ENCODE data around the gene ARHGAP45. TPM values are rescaled to one million over a fixed set of nuclear protein-coding genes. Genes with fewer than 3 reads are reported as not detected.

The ARHGAP45 gene
- total RNA-seq, 2 experiments from 2014 or later = 113 to 122 TPM

DNA sequence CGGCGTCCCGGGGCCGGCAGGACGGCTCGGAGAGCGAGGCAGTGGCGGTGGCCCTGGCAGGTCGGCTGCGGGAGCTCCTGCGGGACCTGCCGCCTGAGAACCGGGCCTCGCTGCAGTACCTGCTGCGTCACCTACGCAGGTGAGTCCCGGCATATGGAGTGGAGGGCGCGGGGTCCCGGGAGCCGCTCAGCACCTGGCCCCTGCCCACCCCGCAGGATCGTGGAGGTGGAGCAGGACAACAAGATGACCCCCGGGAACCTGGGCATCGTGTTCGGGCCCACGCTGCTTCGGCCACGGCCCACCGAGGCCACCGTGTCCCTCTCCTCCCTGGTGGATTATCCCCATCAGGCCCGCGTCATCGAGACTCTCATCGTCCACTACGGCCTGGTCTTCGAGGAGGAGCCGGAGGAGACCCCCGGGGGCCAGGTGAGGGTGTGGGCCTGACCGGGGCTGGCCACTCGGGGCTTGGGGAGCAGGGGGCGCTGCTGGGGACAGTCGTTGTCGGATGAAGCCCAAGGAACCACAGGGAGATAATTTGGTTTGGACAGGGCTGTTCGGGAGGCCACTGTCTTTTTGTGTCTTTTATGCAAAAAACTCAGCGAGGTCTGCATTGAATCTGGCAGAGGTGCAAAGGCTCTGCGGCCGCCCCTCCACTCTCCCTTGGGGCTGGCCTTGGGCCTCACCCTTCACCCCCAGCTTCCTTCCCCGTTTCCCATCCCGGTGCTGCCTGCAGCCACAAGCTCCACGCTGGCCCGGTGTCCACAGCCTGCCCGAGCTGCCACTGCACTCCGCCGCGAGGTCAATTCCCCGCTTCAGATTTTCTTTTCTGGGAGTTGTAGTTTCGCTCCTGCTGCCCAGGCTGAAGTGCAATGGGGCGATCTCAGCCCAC, 16.2 kb downstream of the ARHGAP45 start:
- Mint-ChIP-seq H3K27ac (no peak overlapping the region), H3K36me3 (peaks cover 48% of the 10 kb centered on the region), H3K4me3 (no peak overlapping the region), H3K9me3 (no peaks in the 10 kb centered on the region), H3K4me1 (peaks cover 34% of the 10 kb centered on the region), H3K27me3 (peaks cover 4% of the 10 kb centered on the region)
- DNase-seq = no peak

DNA sequence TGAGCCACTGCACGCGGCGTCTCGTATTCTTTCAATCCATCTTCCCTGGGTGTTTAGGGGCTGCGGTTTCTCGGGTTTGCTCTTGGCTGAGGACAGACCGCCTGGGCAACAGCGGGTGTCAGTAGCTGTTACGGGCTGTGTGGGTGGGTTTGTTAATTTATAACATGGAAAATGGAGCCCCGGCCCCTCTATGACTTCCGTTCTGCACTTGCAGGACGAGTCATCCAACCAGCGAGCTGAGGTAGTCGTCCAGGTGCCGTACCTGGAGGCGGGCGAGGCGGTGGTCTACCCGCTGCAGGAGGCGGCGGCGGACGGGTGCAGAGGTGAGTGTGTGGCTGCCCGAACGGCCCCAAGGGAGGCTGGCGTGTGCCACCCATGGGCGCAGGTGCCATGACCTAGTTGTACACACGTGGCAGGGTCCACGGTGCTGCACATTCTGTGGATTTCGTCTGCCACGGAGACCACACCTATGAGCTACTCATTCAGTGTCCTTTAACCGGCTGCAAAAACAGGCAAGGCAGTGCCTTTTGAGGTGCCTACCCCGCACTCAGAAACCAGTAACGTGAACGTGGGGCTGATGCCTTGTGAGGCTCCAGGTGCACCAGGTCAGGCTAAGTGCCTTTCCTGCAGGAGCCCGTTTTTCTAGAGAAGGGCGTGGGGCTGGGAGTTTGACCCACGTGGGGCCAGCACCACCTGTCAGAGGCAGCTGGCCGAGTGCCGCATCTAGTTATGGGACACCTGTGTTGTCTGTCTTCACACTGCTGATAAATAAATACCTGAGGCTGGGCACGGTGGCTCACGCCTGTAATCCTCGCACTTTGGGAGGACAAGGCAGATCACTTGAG, 17.3 kb downstream of the ARHGAP45 start:
- peaks cover 4% of the 10 kb centered on the region for H3K27me3 Mint-ChIP-seq
- no peaks in the 10 kb centered on the region for H3K9me3 Mint-ChIP-seq
- peak overlapping the region; percentile 77 for H3K27ac Mint-ChIP-seq
- peak; percentile 54 for DNase-seq
- H3K36me3 Mint-ChIP-seq = peaks cover 53% of the 10 kb centered on the region
- H3K4me1 Mint-ChIP-seq = peaks cover 40% of the 10 kb centered on the region
- no peak overlapping the region for H3K4me3 Mint-ChIP-seq

DNA sequence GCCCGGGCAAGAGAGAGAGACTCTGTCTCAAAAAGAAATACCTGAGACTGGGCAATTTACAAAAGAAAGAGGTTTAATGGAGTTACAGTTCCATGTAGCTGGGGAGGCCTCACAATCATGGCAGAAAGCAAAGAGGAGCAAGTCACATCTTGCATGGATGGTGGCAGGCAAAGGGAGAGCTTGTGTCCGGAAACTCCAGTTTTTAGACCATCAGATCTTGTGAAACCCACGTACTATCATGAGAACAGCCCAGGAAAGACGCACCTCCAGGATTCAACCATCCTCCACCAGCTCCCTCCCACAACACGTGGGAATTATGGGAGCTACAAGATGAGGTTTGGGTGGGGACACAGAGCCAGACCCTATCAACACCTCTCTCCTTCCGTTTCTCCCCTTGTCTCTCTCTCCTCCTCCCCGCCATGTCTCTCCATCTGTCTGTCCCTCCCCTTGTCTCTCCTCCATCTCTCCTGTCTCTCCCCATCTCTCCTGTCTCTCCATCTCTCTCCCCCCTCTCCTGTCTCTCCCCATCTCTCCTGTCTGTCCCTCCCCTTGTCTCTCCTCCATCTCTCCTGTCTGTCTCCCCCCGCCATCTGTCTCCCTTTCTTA, 18.2 kb downstream of the ARHGAP45 start:
- Mint-ChIP-seq H3K27ac (peak overlapping the region; percentile 77), H3K9me3 (no peaks in the 10 kb centered on the region), H3K36me3 (peaks cover 48% of the 10 kb centered on the region), H3K4me3 (no peak overlapping the region), H3K27me3 (peaks cover 4% of the 10 kb centered on the region), H3K4me1 (peaks cover 38% of the 10 kb centered on the region)
- DNase-seq = no peak

DNA sequence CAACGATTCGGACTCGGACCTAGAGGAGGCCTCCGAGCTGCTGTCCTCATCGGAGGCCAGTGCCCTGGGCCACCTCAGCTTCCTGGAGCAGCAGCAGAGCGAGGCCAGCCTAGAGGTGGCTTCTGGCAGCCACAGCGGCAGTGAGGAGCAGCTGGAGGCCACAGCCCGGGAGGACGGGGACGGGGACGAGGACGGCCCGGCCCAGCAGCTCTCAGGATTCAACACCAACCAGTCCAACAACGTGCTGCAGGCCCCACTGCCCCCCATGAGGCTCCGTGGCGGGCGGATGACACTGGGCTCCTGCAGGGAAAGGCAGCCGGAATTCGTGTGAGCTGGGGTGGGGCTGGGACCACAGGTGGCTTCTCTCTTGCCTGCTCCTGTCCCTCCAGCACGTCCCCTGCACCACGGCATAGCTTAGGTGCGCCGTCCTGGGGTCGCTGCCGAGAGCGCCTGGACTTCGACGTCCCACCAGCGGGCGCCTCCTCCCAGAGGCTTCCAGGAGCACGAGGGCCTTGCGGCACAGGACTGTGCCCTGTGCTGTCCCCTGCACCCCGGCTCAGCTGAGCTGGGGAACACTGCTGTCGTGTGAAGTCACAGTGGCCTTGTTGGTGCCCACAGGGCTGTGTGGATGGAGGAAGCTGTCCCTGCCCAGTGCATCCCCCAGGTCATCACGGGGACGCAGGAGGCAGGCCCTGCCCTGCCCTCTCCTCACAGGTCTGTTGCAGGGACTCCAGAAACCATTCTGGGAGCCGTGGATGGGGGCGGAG, 18.9 kb downstream of the ARHGAP45 start:
- Mint-ChIP-seq H3K4me1 (peaks cover 40% of the 10 kb centered on the region), H3K4me3 (no peak overlapping the region), H3K27ac (peak overlapping the region; percentile 58), H3K36me3 (peaks cover 48% of the 10 kb centered on the region), H3K9me3 (no peaks in the 10 kb centered on the region), H3K27me3 (peaks cover 4% of the 10 kb centered on the region)
- DNase-seq = no peak

DNA sequence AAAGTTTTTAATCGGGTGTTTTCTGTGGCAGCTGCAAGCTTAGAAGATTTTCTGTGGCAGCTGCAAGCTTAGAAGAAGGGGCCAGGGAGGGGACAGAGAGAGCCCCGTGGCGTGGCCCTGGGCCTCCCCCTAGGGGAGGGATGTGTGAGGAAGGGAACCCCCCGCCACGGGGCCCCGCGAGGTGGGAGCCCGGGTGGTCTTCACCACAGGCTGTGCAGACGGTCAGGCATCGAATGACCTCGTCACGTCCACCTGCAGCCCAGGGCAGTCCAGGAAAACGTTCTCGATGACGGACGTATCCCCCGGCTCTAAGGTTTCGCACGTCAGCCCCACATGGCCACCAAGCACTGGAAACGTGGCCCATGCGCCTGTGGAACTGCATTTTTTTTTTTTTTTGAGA, 19.6 kb downstream of the ARHGAP45 start:
- H3K9me3 Mint-ChIP-seq = no peaks in the 10 kb centered on the region
- H3K36me3 Mint-ChIP-seq = peaks cover 46% of the 10 kb centered on the region
- H3K27ac Mint-ChIP-seq = peak overlapping the region; percentile 58
- peaks cover 4% of the 10 kb centered on the region for H3K27me3 Mint-ChIP-seq
- H3K4me1 Mint-ChIP-seq = peaks cover 43% of the 10 kb centered on the region
- H3K4me3 Mint-ChIP-seq = no peak overlapping the region
- DNase-seq = no peak

DNA sequence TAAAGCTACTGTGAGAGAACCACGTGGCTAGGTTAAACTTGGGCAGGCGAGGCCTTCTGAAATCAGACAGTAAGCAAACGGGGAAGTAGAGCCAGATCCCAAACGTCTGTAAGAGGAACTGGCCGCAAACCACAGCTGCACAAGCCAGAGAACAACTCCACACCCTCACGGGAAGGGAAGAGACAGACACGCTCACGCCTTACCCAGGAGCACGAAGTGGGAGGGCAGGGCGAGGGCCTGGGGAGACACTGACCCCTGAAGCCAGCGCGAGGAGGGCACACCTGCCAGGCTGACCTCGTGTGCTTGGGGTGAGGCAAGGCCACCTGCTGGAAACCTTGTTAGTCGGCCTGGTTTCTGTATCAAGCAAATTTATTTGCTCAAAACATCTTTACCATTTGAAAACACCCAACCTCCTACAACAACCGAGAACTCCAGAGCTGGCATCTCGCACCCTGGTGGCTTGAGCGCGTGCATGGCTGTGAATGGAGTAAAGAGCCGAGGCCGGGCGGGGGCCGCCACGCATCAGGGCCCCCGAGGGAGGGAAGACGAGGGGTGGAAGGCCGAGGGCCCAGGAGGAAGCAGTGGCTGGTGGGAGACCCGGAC, 20.9 kb downstream of the ARHGAP45 start:
- peaks cover 4% of the 10 kb centered on the region for H3K27me3 Mint-ChIP-seq
- H3K36me3 Mint-ChIP-seq = peaks cover 44% of the 10 kb centered on the region
- H3K4me3 Mint-ChIP-seq = peak overlapping the region; percentile 54
- H3K27ac Mint-ChIP-seq = peak overlapping the region; percentile 96
- no peaks in the 10 kb centered on the region for H3K9me3 Mint-ChIP-seq
- peaks cover 43% of the 10 kb centered on the region for H3K4me1 Mint-ChIP-seq
- DNase-seq = no peak

DNA sequence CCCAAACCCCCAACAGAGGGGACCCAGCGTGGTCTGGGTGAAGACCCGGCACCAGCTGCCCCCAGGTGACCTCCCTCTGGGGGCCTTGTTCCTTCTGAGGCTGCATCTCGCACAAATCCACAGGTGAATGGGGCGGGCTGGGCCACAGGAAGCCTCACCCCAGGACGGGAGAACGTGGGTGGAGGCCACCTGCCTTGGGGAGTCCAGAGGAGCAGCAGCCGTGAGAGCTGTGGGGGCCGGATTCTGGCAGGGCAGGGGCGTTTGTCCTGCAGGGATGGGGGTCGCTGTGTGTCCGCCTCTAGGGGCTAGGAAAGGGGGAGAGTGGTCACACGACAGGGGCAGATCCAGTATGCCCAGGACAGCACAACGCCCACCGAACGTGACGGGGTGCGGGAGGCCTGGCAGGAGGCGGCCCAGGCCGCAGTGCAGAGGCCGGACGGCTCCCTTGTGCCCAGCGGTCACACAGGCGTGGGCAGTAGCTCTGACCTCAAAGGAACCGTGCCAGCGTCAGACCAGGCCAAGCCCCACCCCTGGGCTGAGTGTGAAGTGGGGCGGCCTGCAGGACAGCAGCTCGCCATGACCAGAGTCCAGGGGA, 21.5 kb downstream of the ARHGAP45 start:
- Mint-ChIP-seq H3K9me3 (no peaks in the 10 kb centered on the region), H3K27ac (peak overlapping the region; percentile 96), H3K4me1 (peaks cover 44% of the 10 kb centered on the region), H3K27me3 (peaks cover 4% of the 10 kb centered on the region), H3K36me3 (peaks cover 49% of the 10 kb centered on the region), H3K4me3 (peak overlapping the region; percentile 29)
- DNase-seq = no peak

DNA sequence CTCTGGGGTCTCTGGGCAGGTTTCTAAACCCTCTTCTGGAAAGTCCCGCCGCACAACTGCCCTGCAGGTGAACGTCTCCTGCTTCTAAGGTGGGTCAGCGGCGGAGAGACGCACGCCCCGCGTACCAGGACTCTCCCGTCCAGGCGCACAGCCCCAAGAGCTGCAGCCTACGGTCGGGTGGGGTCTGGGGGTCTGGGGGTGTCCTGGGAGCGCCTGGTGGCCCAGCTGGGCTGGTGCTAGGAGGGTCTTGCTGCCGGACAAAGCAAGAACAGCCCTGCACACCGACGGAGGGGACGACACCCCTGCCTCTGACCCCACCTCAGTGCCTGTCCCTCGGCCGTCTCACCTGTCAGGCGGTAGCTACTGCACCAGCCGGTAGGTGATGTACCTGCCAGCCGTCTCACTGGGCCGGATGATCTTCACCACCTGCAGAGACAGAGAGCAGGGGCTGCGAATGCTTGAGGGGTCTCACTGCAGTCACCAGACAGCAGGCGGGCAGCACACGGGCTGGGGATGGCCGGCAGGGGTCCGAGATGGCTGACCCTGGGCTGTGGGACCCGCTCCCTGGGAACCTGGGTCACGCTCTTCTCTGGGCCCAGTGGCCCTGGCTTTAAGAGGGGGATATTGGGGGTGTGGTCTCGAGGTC, 22.3 kb downstream of the ARHGAP45 start:
- Mint-ChIP-seq H3K27me3 (peaks cover 4% of the 10 kb centered on the region), H3K27ac (peak overlapping the region; percentile 51), H3K36me3 (peaks cover 49% of the 10 kb centered on the region), H3K4me1 (peaks cover 44% of the 10 kb centered on the region), H3K4me3 (peak overlapping the region; percentile 4), H3K9me3 (no peaks in the 10 kb centered on the region)
- DNase-seq = no peak

DNA sequence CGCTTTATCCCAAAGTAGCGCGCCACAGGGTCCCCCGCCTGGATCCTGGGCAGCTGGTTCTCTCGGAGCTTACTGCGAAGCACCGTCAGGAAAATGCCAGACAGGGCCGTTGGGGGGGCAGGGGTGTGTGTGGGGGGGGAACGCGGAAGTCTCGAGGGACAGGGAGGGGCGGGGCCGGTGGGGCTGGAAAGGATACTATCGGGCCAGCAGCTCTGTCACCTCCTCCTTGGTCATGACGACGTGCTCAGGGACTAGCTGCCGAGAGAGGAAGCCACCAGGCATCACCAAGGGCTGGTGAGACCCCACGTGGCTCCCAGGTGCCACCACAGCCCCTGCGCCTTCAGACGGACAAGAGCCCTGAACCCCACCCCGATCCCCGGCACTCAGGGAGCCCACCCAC, 22.9 kb downstream of the ARHGAP45 start:
- peaks cover 47% of the 10 kb centered on the region for H3K36me3 Mint-ChIP-seq
- no peaks in the 10 kb centered on the region for H3K9me3 Mint-ChIP-seq
- no peak overlapping the region for H3K27ac Mint-ChIP-seq
- peaks cover 41% of the 10 kb centered on the region for H3K4me1 Mint-ChIP-seq
- H3K4me3 Mint-ChIP-seq = no peak overlapping the region
- peaks cover 4% of the 10 kb centered on the region for H3K27me3 Mint-ChIP-seq
- DNase-seq = peak; percentile 68

DNA sequence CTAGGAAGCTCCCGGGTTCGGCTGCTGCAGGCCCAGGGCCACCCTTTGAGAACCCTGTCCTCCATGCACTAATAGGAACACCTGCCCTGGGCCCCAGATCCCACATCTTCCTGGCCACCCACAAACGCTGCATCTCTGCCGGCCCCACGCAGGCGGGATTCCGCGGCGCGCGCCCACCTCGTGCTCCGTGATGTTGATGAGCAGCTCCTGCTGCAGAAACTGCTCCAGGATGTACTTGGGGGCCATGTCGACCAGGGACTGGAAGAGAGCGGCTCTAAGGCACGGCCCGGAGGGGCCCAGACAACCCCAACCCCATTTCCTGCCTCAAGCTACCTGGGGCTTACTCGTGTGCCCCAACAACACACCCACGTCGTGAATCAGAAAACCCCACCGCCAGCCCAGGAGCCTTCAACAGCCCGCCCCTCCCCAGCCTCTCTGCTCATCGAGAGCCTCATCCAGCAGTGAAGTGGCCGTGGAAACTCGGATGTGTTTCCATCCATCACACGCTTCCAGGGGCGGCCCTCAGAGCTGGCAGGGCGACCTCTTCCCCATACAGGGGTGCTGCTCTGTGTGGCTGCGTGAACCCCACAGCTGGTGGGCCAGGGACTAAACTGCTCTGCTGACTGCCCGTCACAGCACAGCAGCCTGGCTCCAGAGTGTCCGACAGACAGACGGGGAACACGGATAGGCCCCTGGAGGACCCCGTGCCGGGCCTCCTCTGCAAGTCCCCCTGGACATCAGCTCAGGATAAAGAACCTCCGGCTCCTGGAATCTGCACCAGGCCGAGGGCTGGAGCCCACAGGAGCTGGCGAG, 24.0 kb downstream of the ARHGAP45 start:
- Mint-ChIP-seq H3K4me3 (peak overlapping the region; percentile 60), H3K9me3 (no peaks in the 10 kb centered on the region), H3K36me3 (peaks cover 40% of the 10 kb centered on the region), H3K27me3 (no peaks in the 10 kb centered on the region), H3K4me1 (peaks cover 38% of the 10 kb centered on the region), H3K27ac (peak overlapping the region; percentile 76)
- DNase-seq = peak; percentile 81

DNA sequence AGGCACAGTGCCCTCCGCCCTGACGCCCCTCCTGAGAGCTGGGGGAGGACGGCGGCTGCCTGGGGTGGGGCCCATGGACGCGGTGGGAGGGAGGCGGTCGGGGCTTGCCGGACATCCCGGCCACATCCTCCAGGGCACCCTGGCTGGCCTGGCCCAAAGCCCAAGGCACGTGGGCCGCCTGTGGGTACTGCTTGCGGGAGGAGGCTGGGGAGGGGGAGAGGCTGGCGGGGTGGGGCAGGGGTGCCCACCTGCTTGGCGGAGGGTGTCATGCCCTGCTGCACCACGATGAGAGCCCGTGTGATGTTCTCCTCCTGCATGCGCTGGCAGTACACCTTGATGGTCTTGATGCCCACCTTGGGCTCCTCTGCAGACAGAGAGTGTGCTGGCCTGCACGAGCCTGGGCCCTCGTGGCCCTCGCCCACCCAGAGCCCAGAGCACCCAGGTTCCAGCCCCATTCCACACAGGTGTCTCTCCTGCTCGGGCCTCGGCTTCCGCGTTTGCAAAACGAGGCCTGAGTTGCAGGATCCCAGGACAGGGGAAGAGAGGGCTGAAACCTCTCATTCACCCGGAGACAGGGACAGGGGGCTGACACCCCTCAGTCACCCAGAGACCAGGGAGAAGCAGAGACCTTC, 24.7 kb downstream of the ARHGAP45 start:
- peaks cover 42% of the 10 kb centered on the region for H3K4me1 Mint-ChIP-seq
- H3K36me3 Mint-ChIP-seq = peaks cover 37% of the 10 kb centered on the region
- no peak overlapping the region for H3K27ac Mint-ChIP-seq
- peak overlapping the region; percentile 60 for H3K4me3 Mint-ChIP-seq
- H3K27me3 Mint-ChIP-seq = no peaks in the 10 kb centered on the region
- no peak for DNase-seq
- no peaks in the 10 kb centered on the region for H3K9me3 Mint-ChIP-seq

DNA sequence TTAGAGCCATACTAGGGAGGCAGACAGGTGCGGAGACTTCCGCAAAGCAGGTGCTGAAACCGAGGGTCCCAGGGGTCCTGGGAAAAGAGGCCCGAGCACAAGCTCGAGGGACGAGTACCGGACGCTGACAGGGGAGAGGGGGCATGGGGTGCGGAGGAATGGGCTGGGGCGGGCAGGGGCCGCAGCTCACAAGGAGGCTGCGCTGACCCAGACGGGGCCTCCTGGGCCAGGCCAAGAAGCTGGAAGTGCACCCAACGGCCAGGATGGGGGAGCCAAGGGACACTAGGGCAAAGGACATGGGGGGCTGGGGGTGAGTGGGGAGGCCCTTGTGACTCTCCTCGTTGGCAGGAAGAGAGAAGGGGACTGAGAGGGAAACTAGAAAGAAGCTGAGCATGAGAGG, 26.4 kb downstream of the ARHGAP45 start:
- DNase-seq = no peak
- no peaks in the 10 kb centered on the region for H3K27me3 Mint-ChIP-seq
- H3K4me3 Mint-ChIP-seq = peak overlapping the region; percentile 94
- H3K36me3 Mint-ChIP-seq = peaks cover 31% of the 10 kb centered on the region
- H3K9me3 Mint-ChIP-seq = no peaks in the 10 kb centered on the region
- peak overlapping the region; percentile 45 for H3K27ac Mint-ChIP-seq
- H3K4me1 Mint-ChIP-seq = peaks cover 32% of the 10 kb centered on the region

All from activated naive CD8-positive, alpha-beta T cell treated with anti-CD3 and anti-CD28 coated beads for 36 hours (primary cell).